ENCODE data around the gene KRCC1.
A peak's percentile ranks its signal among the peaks of the same experiment; 100 is the strongest.
"Not testable (repeated sequence)": the region's sequence is repeated elsewhere in the genome, so short reads cannot be mapped to it uniquely, and the experiment has no call there.

The KRCC1 gene

GRCh38 chr2:88042476-88042875 is 13.1 kb downstream of the KRCC1 start:
- DNase-seq: no peak

GRCh38 chr2:88038263-88039105 is 17.1 kb downstream of the KRCC1 start:
- DNase-seq: no peak

GRCh38 chr2:88036606-88037005 is 19.0 kb downstream of the KRCC1 start:
- no peak for DNase-seq

GRCh38 chr2:88036182-88036581 is 19.4 kb downstream of the KRCC1 start:
- DNase-seq: no peak

- no peak for DNase-seq
Observed at GRCh38 chr2:88032070-88032702, 23.4 kb downstream of the KRCC1 start.

GRCh38 chr2:88028931-88029330 is 26.7 kb downstream of the KRCC1 start:
- DNase-seq: no peak

GRCh38 chr2:88027697-88028389 is 27.7 kb downstream of the KRCC1 start:
- no peak for DNase-seq

- no peak for DNase-seq
Observed at GRCh38 chr2:88024509-88024908, 31.1 kb downstream of the KRCC1 start.

GRCh38 chr2:88022669-88022921 is 33.0 kb downstream of the KRCC1 start:
- no peak for DNase-seq

- no peak for DNase-seq
Observed at GRCh38 chr2:88019985-88020384, 35.6 kb downstream of the KRCC1 start.

- DNase-seq: no peak
Observed at GRCh38 chr2:88018909-88019308, 36.7 kb downstream of the KRCC1 start.

- not testable (repeated sequence) for DNase-seq
Observed at GRCh38 chr2:88018077-88018805, 37.3 kb downstream of the KRCC1 start.

GRCh38 chr2:88017780-88018038 is 37.9 kb downstream of the KRCC1 start:
- not testable (repeated sequence) for DNase-seq

GRCh38 chr2:88016960-88017779 is 38.4 kb downstream of the KRCC1 start:
- peak in 18 of 58 donors; percentile 39 to 83 (median 62) for DNase-seq

- DNase-seq: peak in 57 of 58 donors; percentile 15 to 83 (median 62)
Observed at GRCh38 chr2:88016086-88016959, 39.3 kb downstream of the KRCC1 start, which contains the start of gene RNU2-63P. Gene RNU2-63P, minus strand, starts transcription at chr2:88016547.

GRCh38 chr2:88011011-88011410 is 44.6 kb downstream of the KRCC1 start:
- peak in 1 of 58 donors; percentile 54 for DNase-seq

GRCh38 chr2:88010136-88010535 is 45.4 kb downstream of the KRCC1 start:
- DNase-seq: no peak

- DNase-seq: no peak
Observed at GRCh38 chr2:88006912-88007439, 48.6 kb downstream of the KRCC1 start.

- DNase-seq: no peak
Observed at GRCh38 chr2:88005776-88006175, 49.8 kb downstream of the KRCC1 start.
